HepG2 (cell line): ENCODE measurements around the gene OR2F2. TPM values are rescaled to one million over a fixed set of nuclear protein-coding genes. Genes with fewer than 3 reads are reported as not detected.

ENCODE experiments used
- ATF4 ChIP-seq, 2 experiments: fragments of 450-650 bp in 1 of 2; sonication (generic) in 1 of 2; formaldehyde crosslinking; IDR thresholded peaks; 2 replicates each; pipeline versions ENCODE4 v1.5.0 to v1.8.0; 2020 to 2022; ENCODE audit warnings: mild to moderate bottlenecking in 1 of 2, missing genetic modification reagents in 1 of 2
- ATRX ChIP-seq: sonication (generic); formaldehyde crosslinking; IDR thresholded peaks from 2 replicates; pipeline ENCODE4 v1.4.0; 2020; ENCODE audit warnings: missing genetic modification reagents, borderline replicate concordance
- BORCS8-MEF2B ChIP-seq: sonication (generic); formaldehyde crosslinking; IDR thresholded peaks from 2 replicates; pipeline ENCODE4 v1.8.0; 2022; ENCODE audit warnings: mild to moderate bottlenecking, missing genetic modification reagents
- CENPX ChIP-seq: sonication (generic); formaldehyde crosslinking; IDR thresholded peaks from 2 replicates; pipeline ENCODE4 v1.9.0; 2021; ENCODE audit warnings: mild to moderate bottlenecking, missing genetic modification reagents, moderate library complexity
- DMAP1 ChIP-seq: IDR thresholded peaks from 2 replicates; pipeline ENCODE4 v1.6.1; 2016
- FOXK1 ChIP-seq: sonication (generic); formaldehyde crosslinking; IDR thresholded peaks from 2 replicates; pipeline ENCODE4 v1.4.0; 2020; ENCODE audit warnings: low read depth, missing genetic modification reagents, borderline replicate concordance
- GATAD1 ChIP-seq: IDR thresholded peaks from 2 replicates; pipeline ENCODE4 v1.6.1; 2016; ENCODE audit warnings: missing genetic modification reagents, missing compliant biosample characterization
- HIVEP1 ChIP-seq: sonication (generic); formaldehyde crosslinking; IDR thresholded peaks from 2 replicates; pipeline ENCODE4 v1.4.0; 2020; ENCODE audit warnings: mild to moderate bottlenecking, missing genetic modification reagents
- IRF9 ChIP-seq: sonication (generic); formaldehyde crosslinking; IDR thresholded peaks from 2 replicates; pipeline ENCODE4 v1.8.0; 2022; ENCODE audit warnings: missing genetic modification reagents, mild to moderate bottlenecking, borderline replicate concordance
- NFIC ChIP-seq: IDR thresholded peaks from 2 replicates; pipeline ENCODE4 v1.6.1; 2012; ENCODE audit warnings: mild to moderate bottlenecking, low read length, inconsistent platforms
- PHB2 ChIP-seq: fragments of 450-650 bp; IDR thresholded peaks from 2 replicates; pipeline ENCODE4 v1.6.1; 2018; ENCODE audit not compliant: partially characterized antibody
- PITX1 ChIP-seq: sonication (generic); formaldehyde crosslinking; IDR thresholded peaks from 2 replicates; pipeline ENCODE4 v1.5.1; 2020; ENCODE audit warnings: mild to moderate bottlenecking, missing genetic modification reagents
- REST ChIP-seq, 2 experiments: IDR thresholded peaks; 2 replicates each; pipeline ENCODE4 v1.6.1; 2011 to 2012; ENCODE audit warnings: low read length in 2 of 2, borderline replicate concordance in 1 of 2, low read depth in 1 of 2, mild to moderate bottlenecking in 1 of 2, moderate library complexity in 1 of 2
- SNAI1 ChIP-seq: sonication (generic); formaldehyde crosslinking; IDR thresholded peaks from 2 replicates; pipeline ENCODE4 v1.5.0; 2020; ENCODE audit warnings: mild to moderate bottlenecking, missing genetic modification reagents, borderline replicate concordance
- THYN1 ChIP-seq: sonication (generic); formaldehyde crosslinking; IDR thresholded peaks from 2 replicates; pipeline ENCODE4 v1.8.1; 2023; ENCODE audit warnings: low read depth, mild to moderate bottlenecking, moderate library complexity, missing genetic modification reagents, borderline replicate concordance
- XBP1 ChIP-seq: sonication (generic); formaldehyde crosslinking; IDR thresholded peaks from 2 replicates; pipeline ENCODE4 v1.5.0; 2020; ENCODE audit warnings: missing genetic modification reagents
- ZBTB10 ChIP-seq: sonication (generic); formaldehyde crosslinking; IDR thresholded peaks from 2 replicates; pipeline ENCODE4 v1.4.0; 2020; ENCODE audit warnings: missing genetic modification reagents, borderline replicate concordance
- ZMYM3 ChIP-seq: sonication (generic); formaldehyde crosslinking; IDR thresholded peaks from 2 replicates; pipeline ENCODE4 v1.5.1; 2020; ENCODE audit warnings: mild to moderate bottlenecking, missing genetic modification reagents
- ZNF124 ChIP-seq: sonication (generic); formaldehyde crosslinking; IDR thresholded peaks from 2 replicates; pipeline ENCODE4 v1.4.0; 2020; ENCODE audit warnings: missing genetic modification reagents
- ZNF430 ChIP-seq: sonication (generic); formaldehyde crosslinking; IDR thresholded peaks from 2 replicates; pipeline ENCODE4 v1.9.0; 2021; ENCODE audit warnings: mild to moderate bottlenecking, missing genetic modification reagents
- ZNF431 ChIP-seq: sonication (generic); formaldehyde crosslinking; IDR thresholded peaks from 2 replicates; pipeline ENCODE4 v1.9.0; 2022; ENCODE audit warnings: missing genetic modification reagents, low read depth, mild to moderate bottlenecking, borderline replicate concordance
- ZNF530 ChIP-seq: sonication (generic); formaldehyde crosslinking; IDR thresholded peaks from 2 replicates; pipeline ENCODE4 v1.5.0; 2020; ENCODE audit warnings: low read depth, mild to moderate bottlenecking, missing genetic modification reagents
- ZNF761 ChIP-seq: sonication (generic); formaldehyde crosslinking; conservative IDR thresholded peaks from 2 replicates; pipeline ENCODE4 v1.4.0; 2020; ENCODE audit warnings: mild to moderate bottlenecking, missing genetic modification reagents
- polyA plus RNA-seq, 8 experiments: library from polyadenylated mRNA; depleted of rRNA in 3 of 8; stranded (reverse) in 7 of 8; unstranded in 1 of 8; fragments of >200 nt; fragmentation: Illumina TruSeq in 4 of 8; extraction: Trizol in 4 of 8; gene quantifications; 2 replicates each; pipeline versions ENCODE4 v1.2.1 to v1.2.3, GENCODE V29; 2011 to 2016; ENCODE audit warnings: low read depth in 4 of 8, missing spikeins in 1 of 8, mixed read lengths in 1 of 8; ENCODE audit not compliant: insufficient read depth in 1 of 8
- total RNA-seq, 5 experiments: library from RNA; depleted of rRNA; stranded (reverse); fragments of >200 nt; fragmentation: Illumina TruSeq; extraction: Trizol; gene quantifications; 2 replicates each; pipeline ENCODE4 v1.2.3, GENCODE V29; 2016; ENCODE audit warnings: low read depth in 1 of 5

Gene OR2F2
- total and polyA plus RNA-seq, 2 of the 13 experiments (the other 11 are each of a cell fraction or from before 2014, with no cell fraction given) = 0.13 TPM; not detected in 1

GRCh38 chr7:143900230-143900766, 34.7 kb upstream of the OR2F2 start (continued):
- TF ChIP-seq HIVEP1 (CRISPR knock-in tag) (no peak), ATRX (no peak), ZNF430 (no peak), GATAD1 (CRISPR knock-in tag) (peak; percentile 52; the same call in 1 of the 2 replicates), ZBTB10 (CRISPR knock-in tag) (no peak), ZNF530 (no peak), FOXK1 (CRISPR knock-in tag) (peak; percentile 71; the same call in 1 of the 2 replicates), ZMYM3 (no peak), BORCS8-MEF2B (CRISPR knock-in tag) (0 out of 2 replicates have a peak, but pooled peaks have one; percentile 24), IRF9 (no peak), ZNF124 (CRISPR knock-in tag) (no peak), CENPX (CRISPR knock-in tag) (no peak), XBP1 (CRISPR knock-in tag) (no peak), ZNF761 (CRISPR knock-in tag) (no peak), PITX1 (CRISPR knock-in tag) (peak; percentile 69; the same call in 1 of the 2 replicates), NFIC (peak; percentile 59), SNAI1 (CRISPR knock-in tag) (no peak), ATF4 (CRISPR knock-in tag; IDR thresholded peaks at IDR 0.05) (peak in 1 of 2 experiments; percentile 35; a peak in 1 of 4 replicates), DMAP1 (CRISPR knock-in tag) (peak; percentile 81), PHB2 (no peak), REST (IDR thresholded peaks at IDR 0.05; ENCODE audit: borderline replicate concordance in 1 of 2, low read depth in 1 of 2, low read length in 2 of 2) (peak in 1 of 2 experiments; percentile 61; a peak in 1 of 4 replicates), THYN1 (CRISPR knock-in tag) (no peak), ZNF431 (CRISPR knock-in tag) (no peak)
